DND-41 (cell line): ENCODE measurements around the gene STKLD1.

Source experiments
- ATAC-seq: fragments of 200-7000 bp; cut with Tn5 transposase; 3 replicates; pipeline ENCODE4 v1.9.1; 2021; ENCODE audit warnings: low read depth; ENCODE audit not compliant: insufficient read depth
- DNase-seq: peaks from one replicate; pipeline ENCODE4 v3.0.0-alpha.2; 2020
- H2AFZ ChIP-seq: 2 replicates; pipeline ENCODE4 v1.6.0; 2012; ENCODE audit warnings: low read depth, low read length
- H3K27ac ChIP-seq: 2 replicates; pipeline ENCODE4 v1.5.1; 2012; ENCODE audit warnings: low read length, inconsistent platforms
- H3K27me3 ChIP-seq: fragments of 200-600 bp; sonication (generic); 2 replicates; pipeline ENCODE4 v1.6.0; 2012; ENCODE audit warnings: low read length, mild to moderate bottlenecking, inconsistent platforms; ENCODE audit not compliant: insufficient read depth, poor library complexity
- H3K36me3 ChIP-seq: 2 replicates; pipeline ENCODE4 v1.5.1; 2012; ENCODE audit warnings: low read length, inconsistent platforms; ENCODE audit not compliant: insufficient read depth
- H3K4me1 ChIP-seq: 2 replicates; pipeline ENCODE4 v1.5.1; 2012; ENCODE audit warnings: mild to moderate bottlenecking, low read length; ENCODE audit not compliant: insufficient read depth
- H3K4me2 ChIP-seq: 2 replicates; pipeline ENCODE4 v1.6.0; 2012; ENCODE audit warnings: mild to moderate bottlenecking, moderate library complexity, low read length, inconsistent platforms; ENCODE audit not compliant: insufficient read depth
- H3K4me3 ChIP-seq, 2 experiments: fragments of 200-600 bp in 1 of 2; shearing (Covaris generic) in 1 of 2; 2 replicates each; pipeline ENCODE4 v1.5.1; 2012 to 2016; ENCODE audit warnings: inconsistent platforms in 2 of 2, low read length in 2 of 2, mild to moderate bottlenecking in 2 of 2, low read depth in 1 of 2, moderate library complexity in 1 of 2
- H3K79me2 ChIP-seq: 2 replicates; pipeline ENCODE4 v1.6.0; 2012; ENCODE audit warnings: low read length, inconsistent platforms; ENCODE audit not compliant: insufficient read depth
- H3K9ac ChIP-seq: 2 replicates; pipeline ENCODE4 v1.6.0; 2012; ENCODE audit warnings: low read depth, mild to moderate bottlenecking, inconsistent platforms, low read length, moderate library complexity
- H3K9me3 ChIP-seq: 2 replicates; pipeline ENCODE4 v1.5.1; 2012; ENCODE audit warnings: low read length, moderate library complexity, mild to moderate bottlenecking, inconsistent platforms; ENCODE audit not compliant: insufficient read depth, severe bottlenecking
- H4K20me1 ChIP-seq: 2 replicates; pipeline ENCODE4 v1.6.0; 2012; ENCODE audit warnings: low read length; ENCODE audit not compliant: insufficient read depth
- EZH2 ChIP-seq: IDR thresholded peaks from 3 replicates; pipeline ENCODE4 v1.6.1; 2012; ENCODE audit warnings: borderline replicate concordance, low read depth, mild to moderate bottlenecking, moderate library complexity, low read length, inconsistent platforms; ENCODE audit not compliant: severe bottlenecking
- TF ChIP-seq, protein P1 (sequence below): IDR thresholded peaks from 2 replicates; pipeline ENCODE4 v1.5.1; 2012; ENCODE audit warnings: borderline replicate concordance, low read length, moderate library complexity, mild to moderate bottlenecking; ENCODE audit not compliant: poor library complexity, severe bottlenecking; ENCODE audit errors: extremely low read depth

STKLD1 gene

DNA sequence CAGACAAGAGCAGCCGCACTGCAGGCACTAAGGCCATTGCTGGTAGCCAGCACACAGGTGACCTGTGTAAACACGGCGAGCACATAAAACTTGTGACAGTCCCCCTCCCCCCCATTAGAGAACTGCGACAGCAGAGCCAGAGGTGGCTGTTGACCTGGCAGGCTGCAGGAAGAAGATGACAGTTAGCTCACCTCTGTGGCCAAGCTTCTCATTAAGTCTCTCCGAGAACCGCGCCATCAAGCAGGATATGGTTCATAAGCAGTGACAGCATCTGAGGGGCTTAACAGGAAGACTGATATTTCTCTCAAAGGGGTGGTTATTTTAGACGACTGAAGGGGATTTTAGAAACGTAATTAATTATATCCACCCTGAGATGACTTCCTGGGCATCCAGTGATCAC, 5.5 kb upstream of the STKLD1 start:
- DNase-seq (no peak), ATAC-seq (0 out of 3 replicates have a peak, but pooled peaks have one; percentile 18)
- no peak overlapping the region for H3K27ac ChIP-seq
- TF ChIP-seq EZH2, result no peak
- TF ChIP-seq, protein P1, sequence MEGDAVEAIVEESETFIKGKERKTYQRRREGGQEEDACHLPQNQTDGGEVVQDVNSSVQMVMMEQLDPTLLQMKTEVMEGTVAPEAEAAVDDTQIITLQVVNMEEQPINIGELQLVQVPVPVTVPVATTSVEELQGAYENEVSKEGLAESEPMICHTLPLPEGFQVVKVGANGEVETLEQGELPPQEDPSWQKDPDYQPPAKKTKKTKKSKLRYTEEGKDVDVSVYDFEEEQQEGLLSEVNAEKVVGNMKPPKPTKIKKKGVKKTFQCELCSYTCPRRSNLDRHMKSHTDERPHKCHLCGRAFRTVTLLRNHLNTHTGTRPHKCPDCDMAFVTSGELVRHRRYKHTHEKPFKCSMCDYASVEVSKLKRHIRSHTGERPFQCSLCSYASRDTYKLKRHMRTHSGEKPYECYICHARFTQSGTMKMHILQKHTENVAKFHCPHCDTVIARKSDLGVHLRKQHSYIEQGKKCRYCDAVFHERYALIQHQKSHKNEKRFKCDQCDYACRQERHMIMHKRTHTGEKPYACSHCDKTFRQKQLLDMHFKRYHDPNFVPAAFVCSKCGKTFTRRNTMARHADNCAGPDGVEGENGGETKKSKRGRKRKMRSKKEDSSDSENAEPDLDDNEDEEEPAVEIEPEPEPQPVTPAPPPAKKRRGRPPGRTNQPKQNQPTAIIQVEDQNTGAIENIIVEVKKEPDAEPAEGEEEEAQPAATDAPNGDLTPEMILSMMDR, result no peak
- H2AFZ ChIP-seq, result no peak overlapping the region
- no peaks in the 10 kb centered on the region for H3K9me3 ChIP-seq
- H3K4me3 ChIP-seq, result no peak overlapping the region
- H3K79me2 ChIP-seq, result peaks cover 99% of the 10 kb centered on the region
- no peaks in the 10 kb centered on the region for H3K27me3 ChIP-seq
- peaks cover 83% of the 10 kb centered on the region for H4K20me1 ChIP-seq
- H3K9ac ChIP-seq, result no peak overlapping the region
- H3K36me3 ChIP-seq, result peaks cover 70% of the 10 kb centered on the region
- peaks cover 28% of the 10 kb centered on the region for H3K4me1 ChIP-seq
- peak overlapping the region; percentile 27; the same call in 1 of the 2 replicates for H3K4me2 ChIP-seq

GRCh38 chr9:133371261-133371711, 4.9 kb upstream of the STKLD1 start:
- Histone ChIP-seq H4K20me1 (peaks cover 83% of the 10 kb centered on the region), H3K9me3 (no peaks in the 10 kb centered on the region), H3K4me3 (no peak overlapping the region), H3K4me2 (peak overlapping the region; percentile 27; the same call in 1 of the 2 replicates), H3K79me2 (peaks cover 96% of the 10 kb centered on the region), H3K36me3 (peaks cover 64% of the 10 kb centered on the region), H3K27ac (no peak overlapping the region), H2AFZ (no peak overlapping the region), H3K27me3 (no peaks in the 10 kb centered on the region), H3K9ac (no peak overlapping the region), H3K4me1 (peaks cover 30% of the 10 kb centered on the region)
- no peak for TF ChIP-seq EZH2
- TF ChIP-seq, protein P1, result no peak
- peak; percentile 23 for ATAC-seq
- DNase-seq, result peak; percentile 35

GRCh38 chr9:133372144-133372543, 4.0 kb upstream of the STKLD1 start:
- Histone ChIP-seq H3K9me3 (no peaks in the 10 kb centered on the region), H3K4me2 (no peak overlapping the region), H3K4me3 (no peak overlapping the region), H3K36me3 (peaks cover 56% of the 10 kb centered on the region), H3K79me2 (peaks cover 87% of the 10 kb centered on the region), H3K4me1 (peaks cover 38% of the 10 kb centered on the region), H3K27me3 (no peaks in the 10 kb centered on the region), H4K20me1 (peaks cover 76% of the 10 kb centered on the region), H3K9ac (no peak overlapping the region), H3K27ac (no peak overlapping the region), H2AFZ (no peak overlapping the region)
- ATAC-seq, result no peak
- TF ChIP-seq, protein P1, result no peak
- no peak for TF ChIP-seq EZH2
- DNase-seq, result no peak
